Measurements from ENCODE around the gene HTR2C. TPM values are rescaled to one million over a fixed set of nuclear protein-coding genes. Genes with fewer than 3 reads are reported as not detected.

Gene HTR2C
- total RNA-seq, 1 experiment from 2014 or later, result 0.33 TPM

DNA sequence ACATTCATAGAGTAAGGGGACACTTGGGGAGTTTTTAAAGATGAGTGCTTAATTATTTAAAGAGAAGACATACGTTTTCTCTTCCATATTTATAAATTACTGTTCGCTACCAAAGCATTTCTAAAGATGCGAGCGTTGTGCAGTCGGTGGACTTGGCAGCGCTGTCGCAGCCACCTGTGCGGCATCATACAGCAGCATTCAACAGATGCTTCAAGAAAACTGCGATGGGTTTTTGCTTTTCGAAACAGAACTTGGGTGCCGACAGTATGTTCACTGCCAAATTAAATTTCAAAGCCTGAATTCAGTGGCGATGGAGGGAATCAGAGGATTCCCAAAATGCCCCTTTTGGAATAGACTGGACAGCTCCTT lies 1.6 kb upstream of the HTR2C start:
- Histone ChIP-seq H3K27me3 (ENCODE audit: insufficient read depth, low read depth) (no peaks in the 10 kb centered on the region), H3K36me3 (ENCODE audit: low read depth) (no peaks in the 10 kb centered on the region), H3F3A (ENCODE audit: insufficient read depth, low read depth) (no peaks in the 10 kb centered on the region), H2AFZ (no peak overlapping the region), H3K4me1 (replicated peaks; ENCODE audit: insufficient read depth) (no peaks in the 10 kb centered on the region), H3K4me2 (no peak overlapping the region), H4K20me1 (ENCODE audit: insufficient read depth) (no peaks in the 10 kb centered on the region), H3K9me3 (ENCODE audit: insufficient read depth, low read depth) (no peaks in the 10 kb centered on the region), H3K4me3 (no peak overlapping the region), H3K9me2 (ENCODE audit: insufficient read depth) (no peaks in the 10 kb centered on the region), H3K27ac (no peak overlapping the region), H3K79me2 (ENCODE audit: low read depth) (no peaks in the 10 kb centered on the region)
- no peak for DNase-seq
- no TSS peak for BruUV-seq (replicated peaks)
- TF ChIP-seq EZH2 (IDR thresholded peaks at IDR 0.05; ENCODE audit: low read depth) (no peak), CTCF (conservative IDR thresholded peaks at IDR 0.05) (no peak)
- intact Hi-C loops (cut with micrococcal nuclease; ENCODE audit: unreplicated experiment), result no loop called here
- ChIA-PET POLR2A (ENCODE audit: unreplicated experiment) (no interaction called here), CTCF (no interaction called here)

DNA sequence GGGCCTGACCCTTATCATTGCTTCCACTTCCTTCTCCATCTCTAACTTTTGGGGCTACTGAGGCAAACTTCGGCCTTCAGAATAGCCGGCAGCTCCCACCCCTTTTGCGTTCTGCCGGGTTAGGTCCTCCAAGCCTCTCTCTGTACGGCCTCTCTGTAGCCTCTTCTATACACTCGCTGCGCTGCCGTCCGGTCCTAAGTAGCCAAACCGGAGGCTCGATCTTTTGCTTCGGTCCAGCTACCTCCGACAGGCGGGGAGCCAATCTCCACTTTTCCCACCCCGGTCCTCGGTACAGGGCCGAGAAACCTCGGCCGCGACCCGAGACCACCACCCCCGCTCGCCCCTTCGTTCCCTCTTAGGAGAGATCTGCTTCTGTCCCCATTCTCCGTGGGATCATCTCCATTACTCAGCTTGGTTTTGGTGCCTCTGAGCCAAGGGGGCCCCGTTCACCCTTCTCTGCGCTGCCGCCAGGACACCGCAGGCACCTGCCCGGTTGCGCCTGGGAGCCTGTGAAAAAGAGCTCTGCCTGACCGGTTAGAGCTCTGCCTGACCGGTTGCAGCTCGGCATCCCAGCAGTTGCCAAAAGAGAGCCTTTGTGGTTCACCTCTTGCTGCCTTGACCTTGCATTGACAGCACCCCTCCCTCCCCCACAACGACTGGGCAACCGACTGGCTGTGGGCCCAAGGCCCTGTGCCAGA lies 1.0 kb upstream of the HTR2C start:
- ChIA-PET POLR2A (ENCODE audit: unreplicated experiment) (no interaction called here), CTCF (no interaction called here)
- no peak for DNase-seq
- Histone ChIP-seq H4K20me1 (ENCODE audit: insufficient read depth) (no peaks in the 10 kb centered on the region), H3K27ac (no peak overlapping the region), H3K4me3 (no peak overlapping the region), H3K27me3 (ENCODE audit: insufficient read depth, low read depth) (no peaks in the 10 kb centered on the region), H3K9me3 (ENCODE audit: insufficient read depth, low read depth) (no peaks in the 10 kb centered on the region), H3F3A (ENCODE audit: insufficient read depth, low read depth) (no peaks in the 10 kb centered on the region), H3K4me1 (replicated peaks; ENCODE audit: insufficient read depth) (no peaks in the 10 kb centered on the region), H3K36me3 (ENCODE audit: low read depth) (no peaks in the 10 kb centered on the region), H3K4me2 (no peak overlapping the region), H2AFZ (no peak overlapping the region), H3K9me2 (ENCODE audit: insufficient read depth) (no peaks in the 10 kb centered on the region), H3K79me2 (ENCODE audit: low read depth) (no peaks in the 10 kb centered on the region)
- no TSS peak for BruUV-seq (replicated peaks)
- TF ChIP-seq EZH2 (IDR thresholded peaks at IDR 0.05; ENCODE audit: low read depth), result no peak
- TF ChIP-seq CTCF (conservative IDR thresholded peaks at IDR 0.05), result no peak
- intact Hi-C loops (cut with micrococcal nuclease; ENCODE audit: unreplicated experiment), result no loop called here

- Histone ChIP-seq H3K36me3 (ENCODE audit: low read depth) (no peaks in the 10 kb centered on the region), H3K4me2 (no peak overlapping the region), H3K4me1 (replicated peaks; ENCODE audit: insufficient read depth) (no peaks in the 10 kb centered on the region), H3K79me2 (ENCODE audit: low read depth) (no peaks in the 10 kb centered on the region), H3K27ac (no peak overlapping the region), H3K9me2 (ENCODE audit: insufficient read depth) (no peaks in the 10 kb centered on the region), H3K27me3 (ENCODE audit: insufficient read depth, low read depth) (no peaks in the 10 kb centered on the region), H3F3A (ENCODE audit: insufficient read depth, low read depth) (no peaks in the 10 kb centered on the region), H4K20me1 (ENCODE audit: insufficient read depth) (no peaks in the 10 kb centered on the region), H2AFZ (no peak overlapping the region), H3K4me3 (no peak overlapping the region), H3K9me3 (ENCODE audit: insufficient read depth, low read depth) (no peaks in the 10 kb centered on the region)
- intact Hi-C loops (cut with micrococcal nuclease; ENCODE audit: unreplicated experiment), result no loop called here
- ChIA-PET POLR2A (ENCODE audit: unreplicated experiment) (no interaction called here), CTCF (no interaction called here)
- TF ChIP-seq EZH2 (IDR thresholded peaks at IDR 0.05; ENCODE audit: low read depth), result no peak
- no peak for TF ChIP-seq CTCF (conservative IDR thresholded peaks at IDR 0.05)
- no TSS peak for BruUV-seq (replicated peaks)
- no peak for DNase-seq
Measured at GRCh38 chrX:114584375-114584943, 573 bp downstream of the HTR2C start.
